Loucy (cell line): Measurements from ENCODE around the gene FAF1.

ENCODE experiments used
- EZH2phosphoT487 ChIP-seq: fragments of 200-600 bp; IDR thresholded peaks from 2 replicates; pipeline ENCODE4 v1.6.1; 2018; ENCODE audit warnings: antibody characterized with exemption, mild to moderate bottlenecking, moderate library complexity, borderline replicate concordance
- TF ChIP-seq, protein P1 (sequence below): fragments of 200-600 bp; sonication (generic); conservative IDR thresholded peaks from 2 replicates; pipeline ENCODE4 v1.5.1; 2014; ENCODE audit warnings: mild to moderate bottlenecking, antibody characterized with exemption, low read length

DNA sequence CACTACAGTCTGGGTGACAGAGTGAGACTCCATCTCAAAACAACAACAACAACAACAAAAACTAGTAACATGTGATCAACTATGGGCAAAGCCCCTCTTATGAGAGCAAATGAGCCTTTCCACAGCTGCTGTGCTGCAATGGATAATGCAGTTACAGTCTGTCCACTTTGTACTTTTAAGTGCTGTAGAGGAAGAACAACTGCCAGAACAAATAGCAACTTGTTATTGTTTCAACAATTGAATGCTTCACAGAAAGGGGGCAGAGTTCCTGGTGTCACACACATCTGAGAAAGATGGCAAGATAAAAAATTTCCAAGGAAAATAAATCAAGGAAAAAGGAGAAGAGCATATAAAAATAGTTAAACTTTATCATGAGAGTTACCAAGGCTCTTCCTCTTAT, 293.2 kb downstream of the FAF1 start:
- TF ChIP-seq, protein P1, sequence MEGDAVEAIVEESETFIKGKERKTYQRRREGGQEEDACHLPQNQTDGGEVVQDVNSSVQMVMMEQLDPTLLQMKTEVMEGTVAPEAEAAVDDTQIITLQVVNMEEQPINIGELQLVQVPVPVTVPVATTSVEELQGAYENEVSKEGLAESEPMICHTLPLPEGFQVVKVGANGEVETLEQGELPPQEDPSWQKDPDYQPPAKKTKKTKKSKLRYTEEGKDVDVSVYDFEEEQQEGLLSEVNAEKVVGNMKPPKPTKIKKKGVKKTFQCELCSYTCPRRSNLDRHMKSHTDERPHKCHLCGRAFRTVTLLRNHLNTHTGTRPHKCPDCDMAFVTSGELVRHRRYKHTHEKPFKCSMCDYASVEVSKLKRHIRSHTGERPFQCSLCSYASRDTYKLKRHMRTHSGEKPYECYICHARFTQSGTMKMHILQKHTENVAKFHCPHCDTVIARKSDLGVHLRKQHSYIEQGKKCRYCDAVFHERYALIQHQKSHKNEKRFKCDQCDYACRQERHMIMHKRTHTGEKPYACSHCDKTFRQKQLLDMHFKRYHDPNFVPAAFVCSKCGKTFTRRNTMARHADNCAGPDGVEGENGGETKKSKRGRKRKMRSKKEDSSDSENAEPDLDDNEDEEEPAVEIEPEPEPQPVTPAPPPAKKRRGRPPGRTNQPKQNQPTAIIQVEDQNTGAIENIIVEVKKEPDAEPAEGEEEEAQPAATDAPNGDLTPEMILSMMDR = no peak
- no peak for TF ChIP-seq EZH2phosphoT487
